PC-3 (cell line): ENCODE measurements around the gene KIAA1614. TPM values are rescaled to one million over a fixed set of nuclear protein-coding genes. Genes with fewer than 3 reads are reported as not detected.

Experiments
- ATAC-seq: fragments of 200-7000 bp; cut with Tn5 transposase; 2 replicates; pipeline ENCODE4 v1.9.1; 2020; ENCODE audit warnings: mild to moderate bottlenecking, moderate library complexity
- BruUV-seq: library from RNA; stranded (reverse); fragments of 400-500 nt; replicated peaks from 2 replicates; lab custom pipeline; 2021; lab: Mats Ljungman, UMichigan
- CTCF ChIA-PET: fragments of 300-600 bp; sonication (Branson Sonifier 250); formaldehyde crosslinking; loops from one replicate; lab custom pipeline; 2022; ENCODE audit warnings: antibody characterized with exemption; lab: Charles Lee
- POLR2A ChIA-PET: fragments of 300-600 bp; sonication (Branson Sonifier 250); formaldehyde crosslinking; loops from one replicate; lab custom pipeline; 2022; ENCODE audit warnings: antibody characterized with exemption; ENCODE audit not compliant: unreplicated experiment; lab: Charles Lee
- DNase-seq: peaks from one replicate; pipeline ENCODE4 v3.0.0-alpha.2; 2015
- H2AFZ ChIP-seq: fragments of 300-600 bp; sonication (generic); 2 replicates; pipeline ENCODE4 v1.6.0; 2016; ENCODE audit warnings: antibody characterized with exemption, low read length
- H3F3A ChIP-seq: fragments of 300-600 bp; sonication (generic); one replicate; pipeline ENCODE4 v1.6.0; 2017; ENCODE audit warnings: antibody characterized with exemption, low read length, control low read depth, mild to moderate bottlenecking; ENCODE audit not compliant: unreplicated experiment
- H3K27ac ChIP-seq: fragments of 300-600 bp; sonication (generic); 2 replicates; pipeline ENCODE4 v1.5.1; 2016; ENCODE audit warnings: mild to moderate bottlenecking, low read length
- H3K27me3 ChIP-seq: fragments of 300-600 bp; sonication (generic); 2 replicates; pipeline ENCODE4 v1.6.1; 2016; ENCODE audit warnings: low read length, mixed read lengths
- H3K36me3 ChIP-seq: fragments of 300-600 bp; sonication (generic); 2 replicates; pipeline ENCODE4 v1.6.1; 2016; ENCODE audit warnings: low read depth, mixed run types, low read length, mixed read lengths
- H3K4me1 ChIP-seq: fragments of 300-600 bp; sonication (generic); 2 replicates; pipeline ENCODE4 v1.5.1; 2016; ENCODE audit warnings: low read length; ENCODE audit not compliant: insufficient read depth
- H3K4me2 ChIP-seq: fragments of 300-600 bp; sonication (generic); 2 replicates; pipeline ENCODE4 v1.6.0; 2016; ENCODE audit warnings: low read length
- H3K4me3 ChIP-seq: fragments of 300-600 bp; sonication (generic); 2 replicates; pipeline ENCODE4 v1.5.1; 2016; ENCODE audit warnings: mild to moderate bottlenecking, low read length, mixed read lengths
- H3K79me2 ChIP-seq: fragments of 300-600 bp; sonication (generic); 2 replicates; pipeline ENCODE4 v1.6.1; 2017; ENCODE audit warnings: low read length, mixed read lengths
- H3K9ac ChIP-seq: fragments of 300-600 bp; sonication (generic); 2 replicates; pipeline ENCODE4 v1.6.0; 2016; ENCODE audit warnings: mild to moderate bottlenecking, low read length
- H3K9me2 ChIP-seq: fragments of 300-600 bp; sonication (generic); replicated peaks from 2 replicates; pipeline ENCODE4 v1.6.1; 2016; ENCODE audit warnings: mixed run types, low read length, mixed read lengths
- H3K9me3 ChIP-seq: fragments of 300-600 bp; sonication (generic); 2 replicates; pipeline ENCODE4 v1.6.1; 2016; ENCODE audit warnings: low read length, mixed read lengths
- H4K20me1 ChIP-seq: fragments of 300-600 bp; sonication (generic); 2 replicates; pipeline ENCODE4 v1.6.1; 2016; ENCODE audit warnings: low read length, mixed read lengths
- CTCF ChIP-seq: fragments of 300-600 bp; sonication (generic); conservative IDR thresholded peaks from 2 replicates; pipeline ENCODE4 v1.5.1; 2017; ENCODE audit warnings: antibody characterized with exemption, low read depth, mild to moderate bottlenecking, low read length
- EZH2 ChIP-seq: fragments of 300-600 bp; sonication (generic); IDR thresholded peaks from one replicate; pipeline ENCODE4 v1.6.1; 2017; ENCODE audit warnings: antibody characterized with exemption, mild to moderate bottlenecking, low read length; ENCODE audit not compliant: unreplicated experiment
- EZH2phosphoT487 ChIP-seq: fragments of 300-600 bp; sonication (generic); IDR thresholded peaks from 2 replicates; pipeline ENCODE4 v1.6.1; 2018; ENCODE audit warnings: mild to moderate bottlenecking, antibody characterized with exemption, low read length, borderline replicate concordance
- intact Hi-C: fragments of 100-400 bp; cut with micrococcal nuclease; formaldehyde crosslinking; loops from 2 replicates; pipeline ENCODE4 v1.9.0; 2023
- total RNA-seq: library from RNA; depleted of rRNA; stranded (reverse); fragments of >200 nt; gene quantifications from 2 replicates; pipeline ENCODE4 v1.2.3, GENCODE V29; 2014; rRNA removed

KIAA1614 gene
- total RNA-seq, 1 experiment from 2014 or later = not detected

GRCh38 chr1:180994262-180994661, 81.6 kb downstream of the KIAA1614 start:
- ChIA-PET POLR2A (no interaction called here), CTCF (no interaction called here)
- no peak for DNase-seq
- Histone ChIP-seq H3K9me2 (no peaks in the 10 kb centered on the region), H3F3A (no peaks in the 10 kb centered on the region), H3K4me1 (no peaks in the 10 kb centered on the region), H3K27me3 (no peaks in the 10 kb centered on the region), H3K4me3 (no peak overlapping the region), H3K9me3 (no peaks in the 10 kb centered on the region), H3K36me3 (peaks cover 26% of the 10 kb centered on the region), H3K4me2 (no peak overlapping the region), H4K20me1 (no peaks in the 10 kb centered on the region), H3K79me2 (no peaks in the 10 kb centered on the region), H3K9ac (no peak overlapping the region), H3K27ac (no peak overlapping the region), H2AFZ (no peak overlapping the region)
- no peak for TF ChIP-seq CTCF
- TF ChIP-seq EZH2phosphoT487 = no peak
- no peak for TF ChIP-seq EZH2
- BruUV-seq = no TSS peak
- intact Hi-C loops = no loop called here
- no peak for ATAC-seq

- BruUV-seq = no TSS peak
- Histone ChIP-seq H4K20me1 (no peaks in the 10 kb centered on the region), H3K9me2 (no peaks in the 10 kb centered on the region), H3K27ac (no peak overlapping the region), H3K4me1 (no peaks in the 10 kb centered on the region), H3K9me3 (no peaks in the 10 kb centered on the region), H2AFZ (no peak overlapping the region), H3F3A (no peaks in the 10 kb centered on the region), H3K36me3 (peaks cover 18% of the 10 kb centered on the region; the same call in 1 of the 2 replicates), H3K79me2 (no peaks in the 10 kb centered on the region), H3K27me3 (no peaks in the 10 kb centered on the region), H3K9ac (no peak overlapping the region), H3K4me2 (no peak overlapping the region), H3K4me3 (no peak overlapping the region)
- POLR2A ChIA-PET = no interaction called here
- TF ChIP-seq EZH2phosphoT487 = no peak
- no peak for TF ChIP-seq CTCF
- no peak for TF ChIP-seq EZH2
- intact Hi-C loops = no loop called here
- DNase-seq = no peak
- CTCF ChIA-PET = no interaction called here
- ATAC-seq = no peak
Measured at GRCh38 chr1:180997843-180998504, 85.3 kb downstream of the KIAA1614 start.

Other genes starting within 250 kb of the KIAA1614 start
- gene STX6, start 110.0 kb downstream of the KIAA1614 start, total RNA-seq = 21.0 and 24.8 TPM in 2 replicates
- gene MR1, start 121.1 kb downstream of the KIAA1614 start, total RNA-seq = 3.4 and 4.4 TPM in 2 replicates
- gene IER5, start 175.8 kb downstream of the KIAA1614 start, total RNA-seq = 100 and 126 TPM in 2 replicates